SH-SY5Y (cell line): ENCODE measurements around the gene FXYD4.

Source experiments
- GATA2 ChIP-seq: IDR thresholded peaks from 2 replicates; pipeline ENCODE4 v1.6.1; 2011; ENCODE audit warnings: mild to moderate bottlenecking, low read depth, low read length
- GATA3 ChIP-seq: IDR thresholded peaks from 2 replicates; pipeline ENCODE4 v1.6.1; 2011; ENCODE audit warnings: low read depth, mild to moderate bottlenecking, low read length, moderate library complexity

FXYD4 gene

GRCh38 chr10:43342279-43343125, 28.9 kb upstream of the FXYD4 start:
- no peak for TF ChIP-seq GATA3
- no peak for TF ChIP-seq GATA2

GRCh38 chr10:43343126-43343525, 28.3 kb upstream of the FXYD4 start:
- TF ChIP-seq GATA3, result no peak
- no peak for TF ChIP-seq GATA2

- TF ChIP-seq GATA2 (no peak), GATA3 (no peak)
These were observed 27.4 kb upstream of the FXYD4 start for GRCh38 chr10:43344051-43344450.

- no peak for TF ChIP-seq GATA3
- no peak for TF ChIP-seq GATA2
These were observed 23.4 kb upstream of the FXYD4 start for GRCh38 chr10:43347997-43348396.

- peak; percentile 50; the same call in 1 of the 2 replicates for TF ChIP-seq GATA2
- TF ChIP-seq GATA3, result no peak
These were observed 22.7 kb upstream of the FXYD4 start for GRCh38 chr10:43348511-43349312.

GRCh38 chr10:43350156-43350555, 21.3 kb upstream of the FXYD4 start:
- TF ChIP-seq GATA3, result no peak
- TF ChIP-seq GATA2, result peak; percentile 88

GRCh38 chr10:43350686-43351085, 20.8 kb upstream of the FXYD4 start:
- TF ChIP-seq GATA3 (no peak), GATA2 (no peak)

- TF ChIP-seq GATA2 (no peak), GATA3 (no peak)
These were observed 20.1 kb upstream of the FXYD4 start for GRCh38 chr10:43351301-43351700.

GRCh38 chr10:43352951-43353350, 18.5 kb upstream of the FXYD4 start:
- TF ChIP-seq GATA3 (no peak), GATA2 (no peak)

GRCh38 chr10:43353495-43354329, 17.7 kb upstream of the FXYD4 start:
- TF ChIP-seq GATA3 (no peak; the same call in 1 of the 2 replicates), GATA2 (no peak)

- no peak for TF ChIP-seq GATA3
- TF ChIP-seq GATA2, result no peak
These were observed 17.2 kb upstream of the FXYD4 start for GRCh38 chr10:43354330-43354635.

GRCh38 chr10:43354879-43355380, 16.5 kb upstream of the FXYD4 start:
- no peak for TF ChIP-seq GATA3
- TF ChIP-seq GATA2, result no peak

GRCh38 chr10:43355749-43356371, 15.6 kb upstream of the FXYD4 start:
- TF ChIP-seq GATA3 (no peak), GATA2 (0 out of 2 replicates have a peak, but pooled peaks have one; percentile 10)

GRCh38 chr10:43360086-43360485, 11.3 kb upstream of the FXYD4 start:
- TF ChIP-seq GATA3 (no peak), GATA2 (no peak)

GRCh38 chr10:43361547-43362190, 9.8 kb upstream of the FXYD4 start:
- TF ChIP-seq GATA3, result no peak
- no peak for TF ChIP-seq GATA2
